Parathyroid adenoma (tissue), 2 donors: Measurements from ENCODE around the gene KRT81.
"Not testable (repeated sequence)": the region's sequence is repeated elsewhere in the genome, so short reads cannot be mapped to it uniquely, and the experiment has no call there.

Experiments
- H2AFZ ChIP-seq: fragments of 300-600 bp; sonication (generic); one replicate; pipeline ENCODE4 v1.7.0; 2017; ENCODE audit warnings: antibody characterized with exemption, mild to moderate bottlenecking
- H3K27ac ChIP-seq: fragments of 300-600 bp; sonication (generic); one replicate; pipeline ENCODE4 v1.7.0; 2017
- H3K27me3 ChIP-seq: fragments of 300-600 bp; sonication (generic); one replicate; pipeline ENCODE4 v1.7.0; 2017; ENCODE audit warnings: low read length; ENCODE audit not compliant: control insufficient read depth, insufficient read depth
- H3K36me3 ChIP-seq: fragments of 300-600 bp; sonication (generic); one replicate; pipeline ENCODE4 v1.7.0; 2017; ENCODE audit warnings: low read length; ENCODE audit not compliant: control insufficient read depth, insufficient read depth
- H3K4me1 ChIP-seq: fragments of 300-600 bp; sonication (generic); one replicate; pipeline ENCODE4 v1.7.0; 2017; ENCODE audit warnings: control low read depth
- H3K4me2 ChIP-seq: fragments of 300-600 bp; sonication (generic); one replicate; pipeline ENCODE4 v1.7.0; 2017; ENCODE audit warnings: low read length
- H3K4me3 ChIP-seq: fragments of 300-600 bp; sonication (generic); one replicate; pipeline ENCODE4 v1.7.0; 2017; ENCODE audit warnings: low read depth, low read length
- H3K79me2 ChIP-seq: fragments of 300-600 bp; sonication (generic); one replicate; pipeline ENCODE4 v1.7.0; 2017; ENCODE audit warnings: control low read depth
- H3K9ac ChIP-seq: fragments of 300-600 bp; sonication (generic); one replicate; pipeline ENCODE4 v1.7.0; 2017; ENCODE audit warnings: mild to moderate bottlenecking
- H3K9me3 ChIP-seq: fragments of 300-600 bp; sonication (generic); one replicate; pipeline ENCODE4 v1.7.0; 2017; ENCODE audit warnings: low read length; ENCODE audit not compliant: control insufficient read depth
- CTCF ChIP-seq: fragments of 300-600 bp; sonication (generic); IDR thresholded peaks from one replicate; pipeline ENCODE4 v1.7.0; 2017; ENCODE audit warnings: antibody characterized with exemption, mild to moderate bottlenecking
- donor health status: primary hyperparathyroidism.

Gene KRT81

GRCh38 chr12:52287816-52288805 is 3.2 kb downstream of the KRT81 start:
- H3K9me3 ChIP-seq, H3K9ac ChIP-seq, H3K36me3 ChIP-seq, H3K27ac ChIP-seq, H3K79me2 ChIP-seq, H3K4me2 ChIP-seq, H3K4me3 ChIP-seq, H3K4me1 ChIP-seq, H3K27me3 ChIP-seq, H2AFZ ChIP-seq: not testable (repeated sequence)

GRCh38 chr12:52286857-52287785 is 4.2 kb downstream of the KRT81 start:
- not testable (repeated sequence) for H3K27ac ChIP-seq, H3K4me3 ChIP-seq, H2AFZ ChIP-seq, H3K4me2 ChIP-seq, H3K79me2 ChIP-seq, H3K4me1 ChIP-seq, H3K9ac ChIP-seq, H3K9me3 ChIP-seq, H3K36me3 ChIP-seq, H3K27me3 ChIP-seq

GRCh38 chr12:52285851-52286530 is 5.3 kb downstream of the KRT81 start:
- Histone ChIP-seq H2AFZ (no peak overlapping the region), H3K36me3 (no peaks in the 10 kb centered on the region), H3K9ac (no peak overlapping the region), H3K27me3 (no peaks in the 10 kb centered on the region), H3K4me3 (no peak overlapping the region), H3K9me3 (no peaks in the 10 kb centered on the region), H3K4me1 (no peaks in the 10 kb centered on the region), H3K79me2 (no peaks in the 10 kb centered on the region), H3K27ac (no peak overlapping the region), H3K4me2 (no peak overlapping the region)
- TF ChIP-seq CTCF = no peak

- H3K9me3 ChIP-seq = no peaks in the 10 kb centered on the region
- no peaks in the 10 kb centered on the region for H3K79me2 ChIP-seq
- H3K27ac ChIP-seq = no peak overlapping the region
- H3K4me3 ChIP-seq = no peak overlapping the region
- TF ChIP-seq CTCF = no peak
- no peak overlapping the region for H3K9ac ChIP-seq
- H2AFZ ChIP-seq = no peak overlapping the region
- no peak overlapping the region for H3K4me2 ChIP-seq
- no peaks in the 10 kb centered on the region for H3K27me3 ChIP-seq
- no peaks in the 10 kb centered on the region for H3K4me1 ChIP-seq
- no peaks in the 10 kb centered on the region for H3K36me3 ChIP-seq
These were observed 6.1 kb downstream of the KRT81 start for GRCh38 chr12:52285172-52285745.

- Histone ChIP-seq H3K4me1 (no peaks in the 10 kb centered on the region), H3K27ac (no peak overlapping the region), H3K9me3 (no peaks in the 10 kb centered on the region), H3K4me3 (no peak overlapping the region), H2AFZ (no peak overlapping the region), H3K79me2 (no peaks in the 10 kb centered on the region), H3K9ac (no peak overlapping the region), H3K27me3 (no peaks in the 10 kb centered on the region), H3K36me3 (no peaks in the 10 kb centered on the region), H3K4me2 (no peak overlapping the region)
- no peak for TF ChIP-seq CTCF
These were observed 6.7 kb downstream of the KRT81 start for GRCh38 chr12:52284562-52285171.
